Esophagus (tissue), 2 donors: ENCODE data around the gene LSMEM2. TPM values are rescaled to one million over a fixed set of nuclear protein-coding genes. Genes with fewer than 3 reads are reported as not detected.
A peak's percentile ranks its signal among the peaks of the same experiment; 100 is the strongest.

Experiments
- H3K27ac ChIP-seq, 2 donors: one replicate each; pipeline ENCODE4 v1.5.1; 2013; ENCODE audit warnings: low read depth in 2 of 2, mild to moderate bottlenecking in 2 of 2, inconsistent platforms in 1 of 2, low read length in 1 of 2, moderate library complexity in 1 of 2
- H3K27me3 ChIP-seq, 2 donors: one replicate each; pipeline ENCODE4 v1.6.1; 2013; ENCODE audit warnings: low read length in 2 of 2, control low read depth in 1 of 2, mild to moderate bottlenecking in 1 of 2; ENCODE audit not compliant: insufficient read depth in 2 of 2, control insufficient read depth in 1 of 2
- H3K36me3 ChIP-seq, 2 donors: one replicate each; pipeline ENCODE4 v1.6.1; 2013; ENCODE audit warnings: low read length in 1 of 2; ENCODE audit not compliant: control insufficient read depth in 2 of 2, insufficient read depth in 2 of 2
- H3K4me1 ChIP-seq, 2 donors: one replicate each; pipeline ENCODE4 v1.6.1; 2013; ENCODE audit warnings: low read length in 1 of 2; ENCODE audit not compliant: control insufficient read depth in 2 of 2, insufficient read depth in 2 of 2
- H3K4me3 ChIP-seq, 2 donors: one replicate each; pipeline ENCODE4 v1.5.1; 2013; ENCODE audit warnings: low read length in 2 of 2, mild to moderate bottlenecking in 2 of 2, low read depth in 1 of 2, moderate library complexity in 1 of 2
- H3K9me3 ChIP-seq, 2 donors: one replicate each; pipeline ENCODE4 v1.6.1; 2013; ENCODE audit warnings: mild to moderate bottlenecking in 2 of 2, low read depth in 1 of 2, low read length in 1 of 2, moderate library complexity in 1 of 2; ENCODE audit not compliant: control insufficient read depth in 2 of 2, insufficient read depth in 1 of 2
- WGBS, 2 donors: extraction: QIAGEN DNeasy Blood & Tissue Kit; methylation state at CpG; one replicate each; pipeline ENCODE4 v1.1.7; 2013; 5-methylcytosine and 5-hydroxymethylcytosine counted together
- polyA plus RNA-seq, 2 donors: library from polyadenylated mRNA; stranded (reverse); fragments of 200-250 nt; gene quantifications; one replicate each; pipeline ENCODE4 v1.2.3, GENCODE V29; 2013
- donor health status: healthy with polysubstance abuse.
- donor health status: Bipolar disorder and iron deficiency.

Gene LSMEM2
- polyA plus RNA-seq, 2 donors, result 0.07 to 0.16 TPM

GRCh38 chr3:50255251-50255615 is 23.7 kb upstream of the LSMEM2 start:
- Histone ChIP-seq H3K27me3 (no peaks in the 10 kb centered on the region), H3K27ac (peak overlapping the region; percentile 77 to 85), H3K9me3 (no peaks in the 10 kb centered on the region), H3K4me1 (peaks cover 3 to 34% of the 10 kb centered on the region in 2 donors), H3K36me3 (peaks cover 16 to 34% of the 10 kb centered on the region in 2 donors), H3K4me3 (no peak overlapping the region)
- WGBS, 2 donors, result 39 to 67% methylated on average over 9 of the region's 9 CpGs

GRCh38 chr3:50256978-50257890 is 21.7 kb upstream of the LSMEM2 start:
- Histone ChIP-seq H3K36me3 (peaks cover 16 to 29% of the 10 kb centered on the region in 2 donors), H3K27me3 (no peaks in the 10 kb centered on the region), H3K4me3 (no peak overlapping the region), H3K27ac (peak overlapping the region; percentile 8 to 22), H3K9me3 (no peaks in the 10 kb centered on the region), H3K4me1 (peaks cover 0 to 23% of the 10 kb centered on the region in 2 donors)
- 89 to 90% methylated on average over 20 of the region's 20 CpGs for WGBS, 2 donors

- Histone ChIP-seq H3K36me3 (peaks cover 16 to 25% of the 10 kb centered on the region in 2 donors), H3K9me3 (no peaks in the 10 kb centered on the region), H3K27me3 (no peaks in the 10 kb centered on the region), H3K27ac (peak overlapping the region; percentile 8 to 66), H3K4me3 (no peak overlapping the region), H3K4me1 (peaks cover 0 to 21% of the 10 kb centered on the region in 2 donors)
- 81 to 83% methylated on average over 17 of the region's 17 CpGs for WGBS, 2 donors
These were observed 20.7 kb upstream of the LSMEM2 start for GRCh38 chr3:50258029-50258680.

GRCh38 chr3:50258979-50259378 is 19.9 kb upstream of the LSMEM2 start:
- Histone ChIP-seq H3K9me3 (no peaks in the 10 kb centered on the region), H3K27ac (peak overlapping the region; percentile 85 to 90), H3K4me3 (no peak overlapping the region), H3K27me3 (no peaks in the 10 kb centered on the region), H3K36me3 (peaks cover 16 to 21% of the 10 kb centered on the region in 2 donors), H3K4me1 (peaks cover 0 to 21% of the 10 kb centered on the region in 2 donors)
- 43 to 65% methylated on average over 16 of the region's 16 CpGs for WGBS, 2 donors

GRCh38 chr3:50259432-50260026 is 19.4 kb upstream of the LSMEM2 start:
- Histone ChIP-seq H3K9me3 (no peaks in the 10 kb centered on the region), H3K27ac (peak overlapping the region; percentile 85 to 90), H3K4me3 (peak overlapping the region in 1 of 2 donors; percentile 33), H3K4me1 (peaks cover 0 to 19% of the 10 kb centered on the region in 2 donors), H3K36me3 (peaks cover 16 to 21% of the 10 kb centered on the region in 2 donors), H3K27me3 (no peaks in the 10 kb centered on the region)
- 47 to 55% methylated on average over 18 of the region's 18 CpGs for WGBS, 2 donors

GRCh38 chr3:50260027-50260941 is 18.6 kb upstream of the LSMEM2 start:
- Histone ChIP-seq H3K27me3 (no peaks in the 10 kb centered on the region), H3K36me3 (peaks cover 16 to 21% of the 10 kb centered on the region in 2 donors), H3K4me3 (peak overlapping the region; percentile 33 to 50), H3K4me1 (peaks cover 0 to 15% of the 10 kb centered on the region in 2 donors), H3K27ac (peak overlapping the region; percentile 85 to 90), H3K9me3 (no peaks in the 10 kb centered on the region)
- 2 to 4% methylated on average over 49 to 70 of the region's 70 CpGs for WGBS, 2 donors

- WGBS, 2 donors, result 76 to 78% methylated on average over 5 of the region's 5 CpGs
- no peaks in the 10 kb centered on the region for H3K9me3 ChIP-seq
- peak overlapping the region; percentile 85 to 90 for H3K27ac ChIP-seq
- H3K27me3 ChIP-seq, result no peaks in the 10 kb centered on the region
- peaks cover 0 to 15% of the 10 kb centered on the region in 2 donors for H3K4me1 ChIP-seq
- H3K36me3 ChIP-seq, result peaks cover 16 to 21% of the 10 kb centered on the region in 2 donors
- no peak overlapping the region for H3K4me3 ChIP-seq
These were observed 17.9 kb upstream of the LSMEM2 start for GRCh38 chr3:50260942-50261441.

GRCh38 chr3:50261505-50261904 is 17.4 kb upstream of the LSMEM2 start:
- H3K27ac ChIP-seq, result peak overlapping the region; percentile 85 to 90
- H3K4me3 ChIP-seq, result no peak overlapping the region
- peaks cover 11 to 16% of the 10 kb centered on the region in 2 donors for H3K36me3 ChIP-seq
- peaks cover 0 to 15% of the 10 kb centered on the region in 2 donors for H3K4me1 ChIP-seq
- WGBS, 2 donors, result 51 to 71% methylated on average over 2 of the region's 2 CpGs
- H3K27me3 ChIP-seq, result no peaks in the 10 kb centered on the region
- no peaks in the 10 kb centered on the region for H3K9me3 ChIP-seq
